Metanephros (tissue), 1 donor: ENCODE data around the gene BAIAP3. TPM values are rescaled to one million over a fixed set of nuclear protein-coding genes. Genes with fewer than 3 reads are reported as not detected.

ENCODE experiments used
- total RNA-seq: library from RNA; depleted of rRNA; stranded (reverse); fragments of >200 nt; gene quantifications from one replicate; pipeline ENCODE4 v1.2.3, GENCODE V29; 2014

BAIAP3 gene, protein sequence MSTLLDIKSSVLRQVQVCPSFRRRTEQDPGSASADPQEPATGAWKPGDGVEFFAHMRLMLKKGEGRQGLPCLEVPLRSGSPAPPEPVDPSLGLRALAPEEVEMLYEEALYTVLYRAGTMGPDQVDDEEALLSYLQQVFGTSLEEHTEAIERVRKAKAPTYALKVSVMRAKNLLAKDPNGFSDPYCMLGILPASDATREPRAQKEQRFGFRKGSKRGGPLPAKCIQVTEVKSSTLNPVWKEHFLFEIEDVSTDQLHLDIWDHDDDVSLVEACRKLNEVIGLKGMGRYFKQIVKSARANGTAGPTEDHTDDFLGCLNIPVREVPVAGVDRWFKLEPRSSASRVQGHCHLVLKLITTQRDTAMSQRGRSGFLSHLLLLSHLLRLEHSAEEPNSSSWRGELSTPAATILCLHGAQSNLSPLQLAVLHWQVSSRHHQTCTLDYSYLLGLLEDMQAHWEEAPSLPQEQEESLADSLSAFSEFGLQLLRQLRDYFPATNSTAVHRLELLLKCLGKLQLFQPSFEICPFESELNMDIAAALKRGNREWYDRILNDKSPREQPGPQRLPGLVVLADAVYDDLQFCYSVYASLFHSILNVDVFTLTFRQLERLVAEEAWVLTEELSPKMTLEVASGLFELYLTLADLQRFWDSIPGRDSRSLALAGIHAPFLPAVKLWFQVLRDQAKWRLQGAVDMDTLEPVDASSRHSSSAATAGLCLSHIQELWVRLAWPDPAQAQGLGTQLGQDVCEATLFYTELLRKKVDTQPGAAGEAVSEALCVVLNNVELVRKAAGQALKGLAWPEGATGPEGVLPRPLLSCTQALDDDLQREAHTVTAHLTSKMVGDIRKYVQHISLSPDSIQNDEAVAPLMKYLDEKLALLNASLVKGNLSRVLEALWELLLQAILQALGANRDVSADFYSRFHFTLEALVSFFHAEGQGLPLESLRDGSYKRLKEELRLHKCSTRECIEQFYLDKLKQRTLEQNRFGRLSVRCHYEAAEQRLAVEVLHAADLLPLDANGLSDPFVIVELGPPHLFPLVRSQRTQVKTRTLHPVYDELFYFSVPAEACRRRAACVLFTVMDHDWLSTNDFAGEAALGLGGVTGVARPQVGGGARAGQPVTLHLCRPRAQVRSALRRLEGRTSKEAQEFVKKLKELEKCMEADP
- total RNA-seq, result 12.2 TPM

DNA sequence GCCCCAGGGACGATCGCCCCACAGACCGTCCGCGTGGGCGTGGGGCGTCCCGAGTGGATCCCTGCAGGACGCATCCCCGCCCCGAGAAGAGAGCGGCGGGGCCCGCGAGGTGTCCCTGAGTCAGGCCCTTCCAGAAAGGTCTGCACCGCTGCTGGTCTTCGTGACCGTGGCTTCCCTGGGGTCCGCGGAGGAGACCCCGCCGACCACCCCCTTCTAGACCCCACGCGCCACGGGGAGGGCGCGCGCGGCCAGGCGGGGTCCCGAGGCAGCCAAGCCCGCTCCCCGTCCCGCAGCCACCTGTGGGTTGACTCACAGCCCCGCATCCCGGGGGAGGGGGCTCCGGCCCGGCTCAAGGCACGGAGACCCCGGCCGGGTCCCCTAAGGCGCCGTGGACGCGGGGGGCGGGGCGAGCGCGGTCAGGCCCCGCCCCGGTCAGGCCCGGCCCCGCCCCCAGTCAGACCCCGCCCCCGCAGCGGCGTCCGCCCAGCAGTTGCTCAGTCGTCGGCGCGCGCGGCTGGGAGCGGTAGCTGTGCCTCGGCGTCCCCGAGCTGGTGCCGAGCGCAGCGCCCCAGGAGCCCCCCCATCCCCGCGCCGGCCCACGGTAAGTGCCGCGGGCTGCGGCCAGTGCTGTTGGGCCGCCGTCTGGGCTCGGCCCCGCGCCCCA, at the start of gene BAIAP3:
BAIAP3 (plus strand) TSS at position 497 of the 664 bp plus-strand sequence. CDS start 4,905 bp downstream, outside the sequence.

DNA sequence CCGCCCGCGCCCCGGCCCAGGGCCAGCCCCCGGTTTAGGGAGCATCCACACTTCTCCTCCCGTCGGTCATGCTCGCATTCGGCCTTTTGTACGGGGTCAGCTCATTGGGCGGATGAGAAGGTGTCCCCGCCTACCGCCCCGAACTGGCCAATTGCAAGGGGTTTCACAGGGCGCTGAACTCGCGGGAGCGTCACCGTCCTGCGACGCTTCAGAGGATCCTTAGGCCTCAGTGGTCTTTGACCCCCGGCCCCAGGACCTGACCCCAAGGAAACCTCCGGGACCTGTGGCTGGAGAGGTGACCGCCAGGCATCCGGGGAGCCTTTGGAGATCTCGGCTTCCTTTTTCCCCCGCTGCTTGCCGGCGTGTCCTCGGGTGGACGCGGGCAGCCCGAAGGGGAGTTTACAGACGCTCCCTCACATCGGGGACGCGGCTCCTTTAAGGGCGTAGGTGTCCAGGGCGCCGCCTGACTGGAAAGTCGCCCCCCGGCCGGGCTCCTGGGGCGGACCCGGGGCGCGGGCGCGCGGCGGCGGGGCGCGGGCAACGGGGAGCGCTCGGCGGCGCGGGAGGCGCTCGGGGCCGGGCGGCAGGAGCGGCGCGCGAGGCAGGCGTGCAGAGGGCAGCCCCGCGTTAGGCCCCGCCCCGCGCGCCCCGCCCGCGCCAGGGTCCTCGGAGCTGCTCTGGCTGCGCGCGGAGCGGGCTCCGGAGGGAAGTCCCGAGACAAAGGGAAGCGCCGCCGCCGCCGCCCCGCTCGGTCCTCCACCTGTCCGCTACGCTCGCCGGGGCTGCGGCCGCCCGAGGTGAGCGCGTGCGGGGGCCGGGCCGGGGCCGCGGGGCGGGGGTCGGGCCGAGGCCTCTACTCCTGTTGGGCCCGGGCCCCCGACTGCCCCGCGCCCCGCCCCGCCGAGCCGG, 24.2 kb upstream of the BAIAP3 start, which contains the start of gene UBE2I:
UBE2I (plus strand) TSS at position 660 of the 909 bp plus-strand sequence. CDS start 4,395 bp downstream, outside the sequence.

DNA sequence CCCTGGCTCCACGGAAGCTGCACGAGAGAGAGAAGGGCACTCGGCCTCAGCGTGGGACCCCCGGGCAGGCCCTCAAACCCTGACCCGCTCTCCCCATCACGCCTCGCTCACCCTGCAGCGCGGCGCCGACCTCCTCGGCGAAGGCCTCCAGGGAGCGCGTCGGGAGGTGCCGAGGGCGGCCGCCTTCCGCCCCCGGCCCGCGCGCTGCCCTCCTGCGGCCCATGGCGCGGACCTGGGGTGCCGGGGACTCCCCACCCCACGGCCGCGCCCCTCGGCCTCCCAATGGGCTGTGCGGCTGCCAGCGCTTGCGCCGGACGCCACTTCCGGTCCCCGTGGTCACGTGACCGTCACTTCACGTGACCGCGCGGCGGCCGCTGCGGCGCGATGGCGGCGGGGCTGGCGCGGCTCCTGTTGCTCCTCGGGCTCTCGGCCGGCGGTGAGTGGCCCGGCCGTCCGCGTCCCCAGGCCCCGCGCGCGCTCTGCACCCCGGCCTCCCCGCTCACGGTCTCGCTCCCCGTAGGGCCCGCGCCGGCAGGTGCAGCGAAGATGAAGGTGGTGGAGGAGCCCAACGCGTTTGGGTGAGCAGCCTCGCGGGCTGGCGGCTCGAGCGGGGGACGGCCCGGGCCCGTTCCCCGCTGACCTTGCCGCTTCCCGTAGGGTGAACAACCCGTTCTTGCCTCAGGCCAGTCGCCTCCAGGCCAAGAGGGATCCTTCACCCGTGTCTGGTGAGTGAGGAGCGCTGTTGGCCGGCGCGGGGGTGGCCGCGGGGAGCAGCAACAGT, 18.3 kb downstream of the BAIAP3 start, which contains the start of the genes GNPTG and TSR3:
GNPTG (plus strand) TSS at position 350 of the 781 bp plus-strand sequence; CDS start at position 385, 35 bp downstream.
TSR3 (minus strand) TSS at position 297 of the 781 bp plus-strand sequence; CDS start at position 223, 74 bp downstream.

Other genes with a start within 250 kb of the BAIAP3 start
- gene C1QTNF8, start 237.4 kb upstream of the BAIAP3 start, total RNA-seq, result not detected
- gene CACNA1H, start 180.5 kb upstream of the BAIAP3 start, total RNA-seq, result 32.3 TPM
- gene TPSG1, start 108.4 kb upstream of the BAIAP3 start, total RNA-seq, result not detected
- 0.47 TPM for gene TPSB2, start 103.5 kb upstream of the BAIAP3 start, total RNA-seq
- 0.99 TPM for gene TPSAB1, start 92.9 kb upstream of the BAIAP3 start, total RNA-seq
- gene TPSD1, start 77.6 kb upstream of the BAIAP3 start, total RNA-seq, result not detected
- gene UBE2I, start 24.0 kb upstream of the BAIAP3 start, total RNA-seq, result 72.6 TPM
- 50.7 TPM for gene TSR3, start 18.2 kb downstream of the BAIAP3 start, total RNA-seq
- 50.2 TPM for gene GNPTG, start 18.3 kb downstream of the BAIAP3 start, total RNA-seq
- gene UNKL, start 81.1 kb downstream of the BAIAP3 start, total RNA-seq, result 43.6 TPM
- 12.5 TPM for gene UQCC4, start 87.1 kb downstream of the BAIAP3 start, total RNA-seq
- not detected for gene PERCC1, start 97.4 kb downstream of the BAIAP3 start, total RNA-seq
- 2.2 TPM for gene CCDC154, start 110.9 kb downstream of the BAIAP3 start, total RNA-seq
- gene CLCN7, start 141.4 kb downstream of the BAIAP3 start, total RNA-seq, result 107 TPM
- gene PTX4, start 155.3 kb downstream of the BAIAP3 start, total RNA-seq, result 0.18 TPM
- 48.3 TPM for gene TELO2, start 159.7 kb downstream of the BAIAP3 start, total RNA-seq
- gene TMEM204, start 200.0 kb downstream of the BAIAP3 start, total RNA-seq, result 27.7 TPM